Loucy (cell line): ENCODE data around the gene UBE2K.

Experiments
- EZH2phosphoT487 ChIP-seq: fragments of 200-600 bp; IDR thresholded peaks from 2 replicates; pipeline ENCODE4 v1.6.1; 2018; ENCODE audit warnings: antibody characterized with exemption, mild to moderate bottlenecking, moderate library complexity, borderline replicate concordance
- TF ChIP-seq, protein P1 (sequence below): fragments of 200-600 bp; sonication (generic); conservative IDR thresholded peaks from 2 replicates; pipeline ENCODE4 v1.5.1; 2014; ENCODE audit warnings: mild to moderate bottlenecking, antibody characterized with exemption, low read length

DNA sequence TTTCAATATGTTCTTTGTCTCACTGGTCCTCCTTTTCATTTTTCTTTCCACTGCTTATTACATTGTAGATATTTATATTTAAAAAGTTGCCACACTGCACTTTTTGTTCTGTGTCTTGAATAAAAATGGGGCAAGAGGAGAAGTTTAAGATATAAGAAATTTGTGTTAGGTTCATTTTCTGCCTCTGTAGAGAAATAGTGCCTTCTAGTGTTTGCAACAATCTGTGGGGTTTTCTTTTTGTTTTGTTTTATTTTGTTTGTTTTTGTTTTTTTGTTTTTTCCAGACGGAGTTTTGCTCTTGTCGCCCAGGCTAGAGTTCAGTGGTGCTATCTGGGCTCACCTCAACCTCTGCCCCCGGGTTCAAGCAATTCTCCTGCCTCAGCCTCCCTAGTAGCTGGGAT, 39.2 kb upstream of the UBE2K start:
- TF ChIP-seq, protein P1, sequence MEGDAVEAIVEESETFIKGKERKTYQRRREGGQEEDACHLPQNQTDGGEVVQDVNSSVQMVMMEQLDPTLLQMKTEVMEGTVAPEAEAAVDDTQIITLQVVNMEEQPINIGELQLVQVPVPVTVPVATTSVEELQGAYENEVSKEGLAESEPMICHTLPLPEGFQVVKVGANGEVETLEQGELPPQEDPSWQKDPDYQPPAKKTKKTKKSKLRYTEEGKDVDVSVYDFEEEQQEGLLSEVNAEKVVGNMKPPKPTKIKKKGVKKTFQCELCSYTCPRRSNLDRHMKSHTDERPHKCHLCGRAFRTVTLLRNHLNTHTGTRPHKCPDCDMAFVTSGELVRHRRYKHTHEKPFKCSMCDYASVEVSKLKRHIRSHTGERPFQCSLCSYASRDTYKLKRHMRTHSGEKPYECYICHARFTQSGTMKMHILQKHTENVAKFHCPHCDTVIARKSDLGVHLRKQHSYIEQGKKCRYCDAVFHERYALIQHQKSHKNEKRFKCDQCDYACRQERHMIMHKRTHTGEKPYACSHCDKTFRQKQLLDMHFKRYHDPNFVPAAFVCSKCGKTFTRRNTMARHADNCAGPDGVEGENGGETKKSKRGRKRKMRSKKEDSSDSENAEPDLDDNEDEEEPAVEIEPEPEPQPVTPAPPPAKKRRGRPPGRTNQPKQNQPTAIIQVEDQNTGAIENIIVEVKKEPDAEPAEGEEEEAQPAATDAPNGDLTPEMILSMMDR: peak; percentile 37
- no peak for TF ChIP-seq EZH2phosphoT487
